ENCODE results near the gene CPA5. TPM values are rescaled to one million over a fixed set of nuclear protein-coding genes. Genes with fewer than 3 reads are reported as not detected.

The CPA5 gene
- total RNA-seq, 1 donor from 2014 or later, result not detected

- intact Hi-C loops (cut with DNase I), result no loop called here
- no peaks in the 10 kb centered on the region for H3K36me3 ChIP-seq
- no peak overlapping the region for H3K4me3 ChIP-seq
These were observed 40.6 kb upstream of the CPA5 start for GRCh38 chr7:130303982-130304381.

GRCh38 chr7:130304878-130305277, 39.7 kb upstream of the CPA5 start:
- DNase-seq (ENCODE audit: extremely low spot score in 2 of 2), result no peak

More at GRCh38 chr7:130303982-130304381, 40.6 kb upstream of the CPA5 start:
- no peaks in the 10 kb centered on the region for H3K9me3 ChIP-seq
- H3K4me1 ChIP-seq, result no peaks in the 10 kb centered on the region
- TF ChIP-seq POLR2AphosphoS5 (IDR thresholded peaks at IDR 0.05; ENCODE audit: insufficient read depth in 1 of 2, low read depth in 1 of 2), result no peak
- no peaks in the 10 kb centered on the region for H3K27me3 ChIP-seq
- no peak for DNase-seq (ENCODE audit: extremely low spot score in 2 of 2)
- H3K27ac ChIP-seq, result no peak overlapping the region

GRCh38 chr7:130305433-130306042, 39.1 kb upstream of the CPA5 start:
- Histone ChIP-seq H3K4me1 (no peaks in the 10 kb centered on the region), H3K9me3 (no peaks in the 10 kb centered on the region)
- TF ChIP-seq POLR2AphosphoS5 (IDR thresholded peaks at IDR 0.05; ENCODE audit: insufficient read depth in 1 of 2, low read depth in 1 of 2), result no peak
- no peak for TF ChIP-seq POLR2A (IDR thresholded peaks at IDR 0.05)
- no peak for TF ChIP-seq CTCF (IDR thresholded peaks at IDR 0.05)

More at GRCh38 chr7:130304878-130305277, 39.7 kb upstream of the CPA5 start:
- Histone ChIP-seq H3K27ac (no peak overlapping the region), H3K9me3 (no peaks in the 10 kb centered on the region), H3K4me1 (no peaks in the 10 kb centered on the region), H3K36me3 (no peaks in the 10 kb centered on the region), H3K4me3 (no peak overlapping the region), H3K27me3 (no peaks in the 10 kb centered on the region)
- TF ChIP-seq CTCF (IDR thresholded peaks at IDR 0.05) (no peak), POLR2AphosphoS5 (IDR thresholded peaks at IDR 0.05; ENCODE audit: insufficient read depth in 1 of 2, low read depth in 1 of 2) (no peak), POLR2A (IDR thresholded peaks at IDR 0.05) (no peak)
- intact Hi-C loops (cut with DNase I), result no loop called here

GRCh38 chr7:130309986-130310385, 34.6 kb upstream of the CPA5 start:
- H3K4me1 ChIP-seq, result no peaks in the 10 kb centered on the region
- no peak overlapping the region for H3K27ac ChIP-seq
- DNase-seq (ENCODE audit: extremely low spot score in 2 of 2), result no peak
- intact Hi-C loops (cut with DNase I), result no loop called here
- no peaks in the 10 kb centered on the region for H3K9me3 ChIP-seq
- TF ChIP-seq POLR2AphosphoS5 (IDR thresholded peaks at IDR 0.05; ENCODE audit: insufficient read depth in 1 of 2, low read depth in 1 of 2) (no peak), POLR2A (IDR thresholded peaks at IDR 0.05) (no peak), CTCF (IDR thresholded peaks at IDR 0.05) (no peak)
- H3K27me3 ChIP-seq, result no peaks in the 10 kb centered on the region
- H3K36me3 ChIP-seq, result no peaks in the 10 kb centered on the region
- no peak overlapping the region for H3K4me3 ChIP-seq

More at GRCh38 chr7:130305433-130306042, 39.1 kb upstream of the CPA5 start:
- intact Hi-C loops (cut with DNase I), result no loop called here
- H3K4me3 ChIP-seq, result no peak overlapping the region
- H3K27me3 ChIP-seq, result no peaks in the 10 kb centered on the region
- H3K36me3 ChIP-seq, result no peaks in the 10 kb centered on the region
- H3K27ac ChIP-seq, result no peak overlapping the region
- DNase-seq (ENCODE audit: extremely low spot score in 2 of 2), result no peak

GRCh38 chr7:130314305-130314704, 30.3 kb upstream of the CPA5 start:
- Histone ChIP-seq H3K36me3 (no peaks in the 10 kb centered on the region), H3K27me3 (no peaks in the 10 kb centered on the region), H3K4me1 (no peaks in the 10 kb centered on the region), H3K4me3 (no peak overlapping the region), H3K9me3 (no peaks in the 10 kb centered on the region), H3K27ac (no peak overlapping the region)
- no peak for TF ChIP-seq POLR2AphosphoS5 (IDR thresholded peaks at IDR 0.05; ENCODE audit: insufficient read depth in 1 of 2, low read depth in 1 of 2)
- no peak for TF ChIP-seq CTCF (IDR thresholded peaks at IDR 0.05)
- TF ChIP-seq POLR2A (IDR thresholded peaks at IDR 0.05), result no peak
- intact Hi-C loops (cut with DNase I), result no loop called here
- DNase-seq (ENCODE audit: extremely low spot score in 2 of 2), result no peak

Data from vagina (tissue), 2 donors.